A673 (cell line): ENCODE measurements around the gene CHRM4.

Experiments
- CTCF ChIP-seq: fragments of 300-800, 200-600 bp; sonication (generic); conservative IDR thresholded peaks from 2 replicates; pipeline ENCODE4 v1.5.1; 2017; ENCODE audit warnings: low read depth, mild to moderate bottlenecking, antibody characterized with exemption, low read length, moderate library complexity, mixed read lengths
- EZH2 ChIP-seq: fragments of 200-600 bp; sonication (generic); IDR thresholded peaks from 2 replicates; pipeline ENCODE4 v1.6.1; 2017; ENCODE audit warnings: borderline replicate concordance, low read depth, mild to moderate bottlenecking, mixed read lengths, antibody characterized with exemption, low read length; ENCODE audit not compliant: poor library complexity, severe bottlenecking

- TF ChIP-seq CTCF: no peak
- TF ChIP-seq EZH2: no peak
These were observed 53.8 kb downstream of the CHRM4 start for GRCh38 chr11:46337626-46338345.
